SH-SY5Y (cell line): ENCODE measurements around the gene TXNRD1.
A peak's percentile ranks its signal among the peaks of the same experiment; 100 is the strongest.

Experiments
- GATA2 ChIP-seq: IDR thresholded peaks from 2 replicates; pipeline ENCODE4 v1.6.1; 2011; ENCODE audit warnings: mild to moderate bottlenecking, low read depth, low read length
- GATA3 ChIP-seq: IDR thresholded peaks from 2 replicates; pipeline ENCODE4 v1.6.1; 2011; ENCODE audit warnings: low read depth, mild to moderate bottlenecking, low read length, moderate library complexity

The TXNRD1 gene

GRCh38 chr12:104249898-104250297 is 34.3 kb downstream of the TXNRD1 start:
- no peak for TF ChIP-seq GATA3
- TF ChIP-seq GATA2 = no peak

- no peak for TF ChIP-seq GATA3
- no peak for TF ChIP-seq GATA2
Measured at GRCh38 chr12:104250366-104251125, 35.0 kb downstream of the TXNRD1 start.

DNA sequence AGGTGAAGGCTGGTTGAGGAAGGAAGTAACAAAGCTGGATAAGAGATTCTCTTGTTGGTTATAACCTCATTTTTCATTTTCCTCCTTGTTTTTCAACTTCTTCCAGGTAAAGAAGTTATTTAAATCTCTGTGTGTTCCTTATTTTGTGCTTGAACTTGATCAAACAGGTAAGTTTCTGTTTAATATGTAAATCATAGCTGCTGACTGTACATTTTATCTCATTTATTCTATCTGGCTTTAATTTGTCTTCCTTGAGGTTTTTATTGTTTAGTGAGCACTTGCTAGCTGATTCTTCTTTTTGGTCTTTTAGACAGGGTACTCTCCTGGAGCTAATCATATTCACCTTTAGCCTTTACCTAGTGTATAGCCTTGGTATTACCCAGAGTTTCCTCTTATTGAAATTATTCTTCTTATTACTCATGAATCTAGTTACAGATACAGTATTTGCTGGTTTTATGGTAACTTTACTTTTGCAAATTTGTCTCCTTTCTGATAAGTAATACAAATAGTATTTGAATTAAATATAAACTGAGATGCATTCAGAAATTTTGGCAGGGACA is 42.4 kb downstream of the TXNRD1 start:
- TF ChIP-seq GATA3 (no peak), GATA2 (no peak)

DNA sequence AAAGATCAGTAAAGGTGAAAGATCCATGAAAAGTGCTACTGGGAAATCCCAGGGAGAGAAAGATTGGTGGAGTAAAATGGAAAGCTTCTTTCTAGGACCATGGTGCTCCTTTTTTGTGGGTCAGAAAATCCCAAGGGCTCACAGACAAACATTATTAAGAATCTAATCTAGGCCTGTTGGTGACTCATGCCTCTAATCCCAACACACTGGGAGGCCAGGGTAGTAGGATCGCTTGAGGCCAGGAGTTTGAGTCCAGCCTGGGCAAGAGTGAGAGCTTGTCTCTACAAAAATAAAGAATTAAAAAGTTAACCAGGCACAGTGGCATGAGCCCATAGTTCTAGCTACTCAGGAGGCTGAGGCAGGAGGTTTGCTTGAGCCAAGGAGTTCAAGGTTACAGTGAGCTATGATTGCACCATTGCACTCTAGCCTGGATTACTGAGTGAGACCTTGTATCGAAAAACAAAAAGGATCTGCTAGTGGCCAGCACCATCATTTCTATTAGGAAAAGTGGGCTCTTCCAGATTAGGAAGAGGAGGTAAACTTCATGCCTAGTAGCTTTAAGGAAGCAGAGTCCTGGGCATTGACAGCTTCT is 43.0 kb downstream of the TXNRD1 start:
- TF ChIP-seq GATA3 (no peak), GATA2 (no peak)

DNA sequence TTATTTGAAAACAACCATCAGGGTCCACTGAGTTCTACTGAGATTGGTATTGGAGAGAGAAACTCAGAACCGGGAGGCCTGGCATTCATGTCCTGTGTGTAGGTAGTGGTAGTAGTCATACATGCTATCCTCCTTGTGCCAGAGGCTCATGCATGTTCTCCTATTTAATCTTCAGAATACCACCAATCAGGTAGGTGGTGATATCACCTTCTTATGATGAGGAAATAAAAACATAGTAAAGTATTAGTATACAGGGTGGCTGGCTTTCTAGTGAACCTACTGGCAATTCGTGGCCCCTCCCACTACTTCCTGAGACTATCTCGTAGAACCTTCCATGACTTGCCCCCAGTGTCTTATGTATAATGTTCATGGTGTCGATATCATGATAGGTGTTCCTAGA is 47.4 kb downstream of the TXNRD1 start:
- TF ChIP-seq GATA3 (no peak), GATA2 (no peak)

DNA sequence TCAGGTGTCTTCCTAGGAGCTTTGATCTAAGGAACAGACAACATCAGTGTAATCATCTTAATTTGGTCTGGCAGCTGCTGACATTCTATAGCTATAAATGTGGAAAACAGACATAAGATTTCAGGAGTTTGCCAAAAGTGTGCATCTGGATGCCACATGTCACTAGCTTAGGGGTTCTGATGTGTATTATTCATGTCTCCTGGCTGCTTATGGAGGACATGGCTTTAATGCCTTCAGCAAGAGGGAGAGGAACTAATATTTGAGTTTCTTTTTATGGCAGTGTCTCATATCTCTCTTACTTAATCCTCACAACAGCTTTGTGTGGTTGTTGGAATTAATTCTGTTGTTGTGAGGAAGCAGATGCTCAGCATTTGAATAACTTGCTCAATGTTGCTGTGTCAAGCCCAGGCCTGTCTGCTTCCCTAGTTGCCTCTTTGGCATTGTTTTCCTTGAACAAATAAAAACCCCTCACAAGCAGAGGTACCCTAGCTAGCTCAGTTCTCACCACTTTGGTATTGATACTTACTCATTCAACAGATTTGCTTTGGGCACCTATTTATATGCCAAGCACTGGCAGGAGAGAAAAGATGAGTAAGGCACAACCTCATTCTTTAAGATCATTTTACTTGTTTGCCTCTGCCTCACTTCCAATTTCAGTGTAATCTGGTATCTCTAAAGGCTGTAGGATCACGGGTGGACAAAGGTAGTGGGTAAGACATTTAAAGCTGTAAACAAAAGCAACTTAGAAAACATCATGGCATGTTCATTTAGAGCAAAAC is 48.2 kb downstream of the TXNRD1 start:
- TF ChIP-seq GATA3 = no peak
- TF ChIP-seq GATA2 = 0 out of 2 replicates have a peak, but pooled peaks have one; percentile 39

GRCh38 chr12:104272938-104273337 is 57.4 kb downstream of the TXNRD1 start:
- TF ChIP-seq GATA2 (no peak), GATA3 (no peak)

DNA sequence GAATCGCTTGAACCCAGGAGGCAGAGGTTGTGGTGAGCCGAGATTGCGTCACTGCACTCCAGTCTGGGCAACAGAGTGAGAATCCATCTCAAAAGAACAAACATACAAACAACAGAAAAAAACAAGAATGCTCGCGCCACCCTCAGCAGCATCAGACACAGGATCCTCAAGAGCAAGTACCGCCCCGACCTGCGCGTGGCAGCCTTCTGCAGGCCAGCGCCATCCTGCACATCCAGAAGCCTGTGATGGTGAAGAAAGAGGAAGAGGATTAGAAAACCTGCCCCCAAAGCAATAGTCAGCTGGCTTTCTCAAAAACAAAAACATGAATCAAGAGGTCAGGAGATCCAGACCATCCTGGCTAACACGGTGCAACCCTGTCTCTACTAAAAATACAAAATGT is 57.9 kb downstream of the TXNRD1 start:
- TF ChIP-seq GATA3 (no peak), GATA2 (no peak)

GRCh38 chr12:104274811-104275210 is 59.2 kb downstream of the TXNRD1 start:
- TF ChIP-seq GATA3 (no peak), GATA2 (no peak)

DNA sequence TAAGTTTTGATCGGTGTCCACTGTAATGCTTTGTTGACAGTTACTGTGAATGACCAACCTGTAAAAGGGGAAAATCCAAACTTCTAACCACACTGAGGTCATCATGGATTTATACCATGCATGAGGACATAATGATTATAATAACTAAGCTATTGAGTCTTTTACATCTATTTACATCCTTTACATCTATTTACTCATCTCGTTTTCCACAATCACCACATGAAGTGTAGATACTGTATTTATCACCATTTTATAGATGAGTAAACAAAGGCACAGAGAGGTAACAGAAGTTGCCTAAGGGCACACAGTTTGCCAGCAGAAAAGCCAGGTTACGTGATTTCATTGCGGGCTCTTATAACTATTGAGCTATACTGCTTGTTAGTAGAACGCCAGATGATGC is 60.1 kb downstream of the TXNRD1 start:
- TF ChIP-seq GATA3 = no peak
- TF ChIP-seq GATA2 = no peak

DNA sequence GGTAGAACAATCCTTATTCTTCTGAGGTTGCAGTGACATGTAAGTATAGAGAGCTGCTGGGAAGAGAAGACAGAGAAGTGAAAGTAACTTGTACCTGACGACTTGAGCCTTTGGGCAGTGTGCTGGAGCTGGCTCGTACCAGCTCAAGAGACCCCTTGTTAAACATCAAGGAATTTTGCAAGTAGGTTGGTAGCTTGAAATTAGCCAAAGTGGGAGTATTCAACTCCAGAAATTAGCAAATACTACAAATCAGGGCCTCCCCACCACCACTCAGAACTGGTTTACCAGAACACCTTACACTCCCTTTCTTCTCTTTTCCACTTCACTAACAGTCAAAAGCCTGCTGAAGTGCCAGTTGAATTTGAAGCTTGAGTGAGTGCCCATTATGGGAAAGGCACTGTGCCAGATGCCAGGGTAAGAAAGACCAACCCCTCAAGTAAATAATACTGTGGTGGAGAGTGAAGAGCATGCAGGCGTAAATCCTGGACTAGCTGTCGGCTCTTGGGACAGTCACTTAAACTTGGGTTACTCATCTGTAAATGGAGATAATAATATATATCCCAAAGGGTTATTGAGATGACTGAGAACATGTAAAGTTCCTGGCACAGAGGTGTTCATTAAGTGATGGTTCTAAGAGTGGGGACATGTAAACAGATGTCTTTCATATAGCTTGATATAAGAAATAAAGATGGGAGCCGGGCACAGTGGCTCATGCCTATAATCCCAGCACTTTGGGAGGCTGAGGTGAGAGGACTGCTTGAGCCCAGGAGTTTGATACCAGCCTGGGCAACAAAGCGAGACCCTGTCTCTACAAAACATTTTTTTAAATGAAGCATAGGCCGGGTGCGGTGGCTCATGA is 60.9 kb downstream of the TXNRD1 start:
- TF ChIP-seq GATA2 (no peak), GATA3 (no peak)

GRCh38 chr12:104279164-104279563 is 63.6 kb downstream of the TXNRD1 start:
- TF ChIP-seq GATA2 = no peak
- no peak for TF ChIP-seq GATA3

- TF ChIP-seq GATA3 (no peak), GATA2 (no peak)
Measured at GRCh38 chr12:104280111-104280510, 64.5 kb downstream of the TXNRD1 start.

DNA sequence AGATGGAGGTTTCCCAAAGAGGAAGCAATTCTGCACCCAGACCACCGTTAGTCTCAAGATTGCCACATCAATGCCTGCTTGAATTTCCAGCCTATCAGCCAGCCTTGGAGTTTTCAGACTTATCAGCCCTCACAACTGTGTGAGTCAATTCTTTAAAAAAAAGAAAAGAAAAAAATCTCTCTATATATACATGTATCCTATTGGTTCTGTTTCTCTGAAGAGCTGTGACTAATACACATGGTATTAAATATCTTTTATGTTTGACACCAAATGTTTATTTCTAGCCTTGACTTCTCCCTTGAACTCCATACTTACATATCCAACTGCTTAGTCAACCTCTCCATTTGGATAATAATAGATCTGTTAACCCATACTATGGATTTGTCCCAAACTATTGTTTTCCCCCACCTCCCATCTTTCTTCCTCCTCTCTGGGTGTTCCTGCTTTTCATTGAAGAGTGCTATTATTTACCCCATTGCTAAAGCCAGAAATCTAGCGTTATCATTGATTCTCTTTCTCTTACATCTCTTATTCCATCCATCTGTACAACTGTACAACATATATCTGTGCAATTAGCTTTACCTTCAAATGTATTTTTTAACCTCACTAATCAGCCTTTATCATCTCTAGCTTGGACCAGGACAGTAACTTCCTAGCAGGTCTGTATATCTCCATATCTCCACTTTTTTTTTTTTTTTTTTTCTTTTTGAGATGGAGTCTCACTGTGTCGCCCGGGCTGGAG is 65.3 kb downstream of the TXNRD1 start:
- TF ChIP-seq GATA3 (no peak), GATA2 (no peak)
